GM23338 (cell line): ENCODE measurements around the gene STK4. TPM values are rescaled to one million over a fixed set of nuclear protein-coding genes. Genes with fewer than 3 reads are reported as not detected.

Experiments used
- ATAC-seq: fragments of 200-7000 bp; cut with Tn5 transposase; 3 replicates; pipeline ENCODE4 v1.9.1; 2020
- DNase-seq: peaks from one replicate; pipeline ENCODE4 v3.0.0-alpha.2; 2015; ENCODE audit warnings: low spot score
- H2AFZ ChIP-seq: fragments of 200-600 bp; sonication (generic); 2 replicates; pipeline ENCODE4 v1.8.0; 2016; ENCODE audit warnings: antibody characterized with exemption, mild to moderate bottlenecking, moderate library complexity
- H3F3A ChIP-seq: fragments of 200-600 bp; sonication (generic); replicated peaks from 2 replicates; pipeline ENCODE4 v1.8.0; 2017; ENCODE audit warnings: antibody characterized with exemption, mixed run types, low read depth
- H3K27ac ChIP-seq: fragments of 200-600 bp; sonication (generic); 2 replicates; pipeline ENCODE4 v1.6.1; 2016; ENCODE audit warnings: low read depth
- H3K27me3 ChIP-seq: fragments of 200-600 bp; sonication (generic); 2 replicates; pipeline ENCODE4 v1.8.0; 2016; ENCODE audit warnings: mild to moderate bottlenecking, mixed run types, moderate library complexity; ENCODE audit not compliant: insufficient read depth
- H3K36me3 ChIP-seq: fragments of 200-600 bp; sonication (generic); 2 replicates; pipeline ENCODE4 v1.8.0; 2016; ENCODE audit warnings: mild to moderate bottlenecking; ENCODE audit not compliant: insufficient read depth
- H3K4me1 ChIP-seq: fragments of 200-600 bp; sonication (generic); 2 replicates; pipeline ENCODE4 v1.8.0; 2016; ENCODE audit warnings: mild to moderate bottlenecking, moderate library complexity; ENCODE audit not compliant: insufficient read depth
- H3K4me2 ChIP-seq: fragments of 200-600 bp; sonication (generic); 2 replicates; pipeline ENCODE4 v1.7.1; 2017; ENCODE audit warnings: mixed run types
- H3K4me3 ChIP-seq: fragments of 200-600 bp; sonication (generic); 2 replicates; pipeline ENCODE4 v1.6.1; 2016; ENCODE audit warnings: mixed run types
- H3K79me2 ChIP-seq: fragments of 200-600 bp; sonication (generic); replicated peaks from 2 replicates; pipeline ENCODE4 v1.8.0; 2017; ENCODE audit warnings: mild to moderate bottlenecking; ENCODE audit not compliant: insufficient read depth
- H3K9me2 ChIP-seq: fragments of 200-600 bp; sonication (generic); 2 replicates; pipeline ENCODE4 v1.8.0; 2017; ENCODE audit not compliant: insufficient read depth
- H4K20me1 ChIP-seq: fragments of 200-600 bp; sonication (generic); replicated peaks from 2 replicates; pipeline ENCODE4 v1.8.0; 2017; ENCODE audit warnings: mild to moderate bottlenecking; ENCODE audit not compliant: insufficient read depth
- H3K27ac Mint-ChIP-seq: 2 replicates; pipeline ENCODE4 v1.8.0; 2020; ENCODE audit warnings: inconsistent platforms, mild to moderate bottlenecking, moderate library complexity, mixed read lengths
- H3K27me3 Mint-ChIP-seq: 3 replicates; pipeline ENCODE4 v1.8.0; 2022; ENCODE audit warnings: low read depth, mild to moderate bottlenecking, moderate library complexity, mixed read lengths, inconsistent platforms; ENCODE audit not compliant: insufficient read depth, poor library complexity
- H3K36me3 Mint-ChIP-seq: 3 replicates; pipeline ENCODE4 v1.8.0; 2021; ENCODE audit warnings: low read depth, mild to moderate bottlenecking, inconsistent platforms, moderate library complexity, mixed read lengths
- H3K4me1 Mint-ChIP-seq: 3 replicates; pipeline ENCODE4 v1.8.0; 2020; ENCODE audit warnings: mild to moderate bottlenecking, inconsistent platforms, mixed read lengths
- H3K4me3 Mint-ChIP-seq: 3 replicates; pipeline ENCODE4 v1.8.0; 2021; ENCODE audit warnings: moderate library complexity, mild to moderate bottlenecking, inconsistent platforms, mixed read lengths
- H3K9me3 Mint-ChIP-seq: 3 replicates; pipeline ENCODE4 v1.8.0; 2020; ENCODE audit warnings: moderate library complexity, mild to moderate bottlenecking, inconsistent platforms, mixed read lengths
- CREB1 ChIP-seq: fragments of 250-450 bp; sonication (Bioruptor Pico); IDR thresholded peaks from 2 replicates; pipeline ENCODE4 v1.5.0; 2020; ENCODE audit warnings: low read depth, mild to moderate bottlenecking, moderate library complexity
- EZH2 ChIP-seq: fragments of 200-600 bp; sonication (generic); IDR thresholded peaks from one replicate; pipeline ENCODE4 v1.8.0; 2017; ENCODE audit warnings: antibody characterized with exemption, mild to moderate bottlenecking, low read depth; ENCODE audit not compliant: unreplicated experiment
- EZH2phosphoT487 ChIP-seq: fragments of 200-600 bp; sonication (generic); IDR thresholded peaks from one replicate; pipeline ENCODE4 v1.8.1; 2018; ENCODE audit warnings: antibody characterized with exemption; ENCODE audit not compliant: unreplicated experiment
- JUNB ChIP-seq: IDR thresholded peaks from one replicate; pipeline ENCODE4 v1.6.1; 2016; ENCODE audit warnings: antibody characterized with exemption; ENCODE audit not compliant: unreplicated experiment
- NANOG ChIP-seq: IDR thresholded peaks from 2 replicates; pipeline ENCODE4 v1.6.1; 2016; ENCODE audit warnings: antibody characterized with exemption, borderline replicate concordance
- POLR2AphosphoS5 ChIP-seq: IDR thresholded peaks from 2 replicates; pipeline ENCODE4 v1.6.1; 2016; ENCODE audit warnings: antibody characterized with exemption, low read depth
- STAT1 ChIP-seq: IDR thresholded peaks from one replicate; pipeline ENCODE4 v1.6.1; 2016; ENCODE audit warnings: antibody characterized with exemption; ENCODE audit not compliant: unreplicated experiment
- ZNF114 ChIP-seq: fragments of 250-450 bp; sonication (Bioruptor Pico); IDR thresholded peaks from 2 replicates; pipeline ENCODE4 v1.5.0; 2020; ENCODE audit warnings: mild to moderate bottlenecking, moderate library complexity
- polyA plus RNA-seq: library from polyadenylated mRNA; unstranded; fragments of >200 nt; fragmentation: Nextera tagmentation; extraction: Ambion mirVana; gene quantifications from 2 replicates; pipeline ENCODE4 v1.2.1, GENCODE V29; 2016
- total RNA-seq: library from RNA; depleted of rRNA; stranded (reverse); fragments of >200 nt; shearing (Covaris generic); gene quantifications from 2 replicates; pipeline ENCODE4 v1.2.3, GENCODE V29; 2014
- TF ChIP-seq, protein P1 (sequence below): fragments of 250-450 bp; sonication (Bioruptor Pico); IDR thresholded peaks from 2 replicates; pipeline ENCODE4 v1.5.0; 2020; ENCODE audit warnings: mild to moderate bottlenecking, moderate library complexity
- TF ChIP-seq, protein P2 (sequence below): IDR thresholded peaks from 2 replicates; pipeline ENCODE4 v1.6.1; 2016; ENCODE audit warnings: antibody characterized with exemption
- TF ChIP-seq, protein P3 (sequence below): IDR thresholded peaks from one replicate; pipeline ENCODE4 v1.6.1; 2018; ENCODE audit warnings: antibody characterized with exemption; ENCODE audit not compliant: unreplicated experiment

The STK4 gene
- total and polyA plus RNA-seq, 2 experiments from 2014 or later = 37.7 to 58.7 TPM

DNA sequence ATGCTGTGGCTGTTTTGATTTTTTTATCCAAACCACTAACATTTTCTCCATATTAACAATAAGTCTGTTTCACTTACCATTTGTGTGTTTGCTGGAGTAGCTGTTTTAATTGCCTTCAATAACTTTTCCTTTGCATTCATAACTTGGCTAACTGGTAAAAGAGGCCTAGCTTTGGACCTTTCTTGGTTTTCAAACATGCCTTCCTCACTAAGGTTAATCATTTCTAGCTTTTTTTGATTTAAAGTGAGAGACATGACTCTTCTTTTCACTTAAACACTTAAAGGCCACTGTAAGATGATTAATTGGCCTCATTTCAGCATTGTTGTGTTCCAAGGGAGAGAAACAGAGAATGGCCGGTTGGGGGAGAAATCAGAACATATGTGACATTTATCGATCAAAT is 155.1 kb downstream of the STK4 start (continued):
- TF ChIP-seq, protein P1, sequence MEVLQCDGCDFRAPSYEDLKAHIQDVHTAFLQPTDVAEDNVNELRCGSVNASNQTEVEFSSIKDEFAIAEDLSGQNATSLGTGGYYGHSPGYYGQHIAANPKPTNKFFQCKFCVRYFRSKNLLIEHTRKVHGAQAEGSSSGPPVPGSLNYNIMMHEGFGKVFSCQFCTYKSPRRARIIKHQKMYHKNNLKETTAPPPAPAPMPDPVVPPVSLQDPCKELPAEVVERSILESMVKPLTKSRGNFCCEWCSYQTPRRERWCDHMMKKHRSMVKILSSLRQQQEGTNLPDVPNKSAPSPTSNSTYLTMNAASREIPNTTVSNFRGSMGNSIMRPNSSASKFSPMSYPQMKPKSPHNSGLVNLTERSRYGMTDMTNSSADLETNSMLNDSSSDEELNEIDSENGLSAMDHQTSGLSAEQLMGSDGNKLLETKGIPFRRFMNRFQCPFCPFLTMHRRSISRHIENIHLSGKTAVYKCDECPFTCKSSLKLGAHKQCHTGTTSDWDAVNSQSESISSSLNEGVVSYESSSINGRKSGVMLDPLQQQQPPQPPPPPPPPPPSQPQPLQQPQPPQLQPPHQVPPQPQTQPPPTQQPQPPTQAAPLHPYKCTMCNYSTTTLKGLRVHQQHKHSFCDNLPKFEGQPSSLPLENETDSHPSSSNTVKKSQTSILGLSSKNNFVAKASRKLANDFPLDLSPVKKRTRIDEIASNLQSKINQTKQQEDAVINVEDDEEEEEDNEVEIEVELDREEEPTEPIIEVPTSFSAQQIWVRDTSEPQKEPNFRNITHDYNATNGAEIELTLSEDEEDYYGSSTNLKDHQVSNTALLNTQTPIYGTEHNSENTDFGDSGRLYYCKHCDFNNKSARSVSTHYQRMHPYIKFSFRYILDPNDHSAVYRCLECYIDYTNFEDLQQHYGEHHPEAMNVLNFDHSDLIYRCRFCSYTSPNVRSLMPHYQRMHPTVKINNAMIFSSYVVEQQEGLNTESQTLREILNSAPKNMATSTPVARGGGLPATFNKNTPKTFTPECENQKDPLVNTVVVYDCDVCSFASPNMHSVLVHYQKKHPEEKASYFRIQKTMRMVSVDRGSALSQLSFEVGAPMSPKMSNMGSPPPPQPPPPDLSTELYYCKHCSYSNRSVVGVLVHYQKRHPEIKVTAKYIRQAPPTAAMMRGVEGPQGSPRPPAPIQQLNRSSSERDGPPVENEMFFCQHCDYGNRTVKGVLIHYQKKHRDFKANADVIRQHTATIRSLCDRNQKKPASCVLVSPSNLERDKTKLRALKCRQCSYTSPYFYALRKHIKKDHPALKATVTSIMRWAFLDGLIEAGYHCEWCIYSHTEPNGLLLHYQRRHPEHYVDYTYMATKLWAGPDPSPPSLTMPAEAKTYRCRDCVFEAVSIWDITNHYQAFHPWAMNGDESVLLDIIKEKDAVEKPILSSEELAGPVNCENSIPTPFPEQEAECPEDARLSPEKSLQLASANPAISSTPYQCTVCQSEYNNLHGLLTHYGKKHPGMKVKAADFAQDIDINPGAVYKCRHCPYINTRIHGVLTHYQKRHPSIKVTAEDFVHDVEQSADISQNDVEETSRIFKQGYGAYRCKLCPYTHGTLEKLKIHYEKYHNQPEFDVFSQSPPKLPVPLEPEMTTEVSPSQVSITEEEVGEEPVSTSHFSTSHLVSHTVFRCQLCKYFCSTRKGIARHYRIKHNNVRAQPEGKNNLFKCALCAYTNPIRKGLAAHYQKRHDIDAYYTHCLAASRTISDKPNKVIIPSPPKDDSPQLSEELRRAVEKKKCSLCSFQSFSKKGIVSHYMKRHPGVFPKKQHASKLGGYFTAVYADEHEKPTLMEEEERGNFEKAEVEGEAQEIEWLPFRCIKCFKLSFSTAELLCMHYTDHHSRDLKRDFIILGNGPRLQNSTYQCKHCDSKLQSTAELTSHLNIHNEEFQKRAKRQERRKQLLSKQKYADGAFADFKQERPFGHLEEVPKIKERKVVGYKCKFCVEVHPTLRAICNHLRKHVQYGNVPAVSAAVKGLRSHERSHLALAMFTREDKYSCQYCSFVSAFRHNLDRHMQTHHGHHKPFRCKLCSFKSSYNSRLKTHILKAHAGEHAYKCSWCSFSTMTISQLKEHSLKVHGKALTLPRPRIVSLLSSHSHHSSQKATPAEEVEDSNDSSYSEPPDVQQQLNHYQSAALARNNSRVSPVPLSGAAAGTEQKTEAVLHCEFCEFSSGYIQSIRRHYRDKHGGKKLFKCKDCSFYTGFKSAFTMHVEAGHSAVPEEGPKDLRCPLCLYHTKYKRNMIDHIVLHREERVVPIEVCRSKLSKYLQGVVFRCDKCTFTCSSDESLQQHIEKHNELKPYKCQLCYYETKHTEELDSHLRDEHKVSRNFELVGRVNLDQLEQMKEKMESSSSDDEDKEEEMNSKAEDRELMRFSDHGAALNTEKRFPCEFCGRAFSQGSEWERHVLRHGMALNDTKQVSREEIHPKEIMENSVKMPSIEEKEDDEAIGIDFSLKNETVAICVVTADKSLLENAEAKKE = no peak
- TF ChIP-seq POLR2AphosphoS5 = no peak

DNA sequence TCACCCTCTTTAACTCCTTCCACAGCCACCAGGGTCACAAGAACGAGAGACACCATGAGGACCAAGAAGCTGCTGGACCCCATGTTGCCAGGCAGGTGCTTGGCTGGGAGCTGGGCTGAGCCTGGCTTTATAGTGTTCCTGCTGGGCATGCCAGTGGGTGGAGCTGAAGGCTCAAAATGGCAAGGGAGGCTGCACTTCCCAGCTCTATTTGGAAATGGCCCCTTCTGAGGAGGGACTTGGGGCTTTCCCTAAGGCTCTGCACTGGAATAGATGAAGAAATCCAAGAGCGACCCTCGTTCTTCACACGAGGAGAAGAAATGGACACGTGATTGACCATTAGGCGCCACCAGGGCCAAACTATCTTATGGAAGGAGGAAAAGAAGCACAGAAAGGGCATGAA is 158.1 kb downstream of the STK4 start, which contains the start of gene WFDC12:
WFDC12 (minus strand) TSS at position 101 of the 400 bp plus-strand sequence; CDS start at position 83, 18 bp downstream.
- H4K20me1 ChIP-seq = no peaks in the 10 kb centered on the region

More for the DNA sequence above, 158.1 kb downstream of the STK4 start, which contains the start of gene WFDC12:
- DNase-seq = no peak
- H3K36me3 ChIP-seq = no peaks in the 10 kb centered on the region
- H2AFZ ChIP-seq = no peak within 1 kb of the TSS
- Mint-ChIP-seq H3K4me3 (no peak within 1 kb of the TSS), H3K27me3 (peaks cover 2% of the 10 kb centered on the region), H3K27ac (no peak within 1 kb of the TSS), H3K36me3 (no peaks in the 10 kb centered on the region), H3K9me3 (no peaks in the 10 kb centered on the region), H3K4me1 (no peaks in the 10 kb centered on the region)
- no peaks in the 10 kb centered on the region for H3F3A ChIP-seq
- no peak within 1 kb of the TSS for H3K27ac ChIP-seq
- H3K9me2 ChIP-seq = no peaks in the 10 kb centered on the region
- TF ChIP-seq NANOG (no peak), ZNF114 (CRISPR knock-in tag) (no peak), STAT1 (no peak), EZH2 (no peak), CREB1 (CRISPR knock-in tag) (no peak), EZH2phosphoT487 (no peak), JUNB (no peak)
- TF ChIP-seq, protein P2, sequence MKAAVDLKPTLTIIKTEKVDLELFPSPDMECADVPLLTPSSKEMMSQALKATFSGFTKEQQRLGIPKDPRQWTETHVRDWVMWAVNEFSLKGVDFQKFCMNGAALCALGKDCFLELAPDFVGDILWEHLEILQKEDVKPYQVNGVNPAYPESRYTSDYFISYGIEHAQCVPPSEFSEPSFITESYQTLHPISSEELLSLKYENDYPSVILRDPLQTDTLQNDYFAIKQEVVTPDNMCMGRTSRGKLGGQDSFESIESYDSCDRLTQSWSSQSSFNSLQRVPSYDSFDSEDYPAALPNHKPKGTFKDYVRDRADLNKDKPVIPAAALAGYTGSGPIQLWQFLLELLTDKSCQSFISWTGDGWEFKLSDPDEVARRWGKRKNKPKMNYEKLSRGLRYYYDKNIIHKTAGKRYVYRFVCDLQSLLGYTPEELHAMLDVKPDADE = no peak
- TF ChIP-seq, protein P3, sequence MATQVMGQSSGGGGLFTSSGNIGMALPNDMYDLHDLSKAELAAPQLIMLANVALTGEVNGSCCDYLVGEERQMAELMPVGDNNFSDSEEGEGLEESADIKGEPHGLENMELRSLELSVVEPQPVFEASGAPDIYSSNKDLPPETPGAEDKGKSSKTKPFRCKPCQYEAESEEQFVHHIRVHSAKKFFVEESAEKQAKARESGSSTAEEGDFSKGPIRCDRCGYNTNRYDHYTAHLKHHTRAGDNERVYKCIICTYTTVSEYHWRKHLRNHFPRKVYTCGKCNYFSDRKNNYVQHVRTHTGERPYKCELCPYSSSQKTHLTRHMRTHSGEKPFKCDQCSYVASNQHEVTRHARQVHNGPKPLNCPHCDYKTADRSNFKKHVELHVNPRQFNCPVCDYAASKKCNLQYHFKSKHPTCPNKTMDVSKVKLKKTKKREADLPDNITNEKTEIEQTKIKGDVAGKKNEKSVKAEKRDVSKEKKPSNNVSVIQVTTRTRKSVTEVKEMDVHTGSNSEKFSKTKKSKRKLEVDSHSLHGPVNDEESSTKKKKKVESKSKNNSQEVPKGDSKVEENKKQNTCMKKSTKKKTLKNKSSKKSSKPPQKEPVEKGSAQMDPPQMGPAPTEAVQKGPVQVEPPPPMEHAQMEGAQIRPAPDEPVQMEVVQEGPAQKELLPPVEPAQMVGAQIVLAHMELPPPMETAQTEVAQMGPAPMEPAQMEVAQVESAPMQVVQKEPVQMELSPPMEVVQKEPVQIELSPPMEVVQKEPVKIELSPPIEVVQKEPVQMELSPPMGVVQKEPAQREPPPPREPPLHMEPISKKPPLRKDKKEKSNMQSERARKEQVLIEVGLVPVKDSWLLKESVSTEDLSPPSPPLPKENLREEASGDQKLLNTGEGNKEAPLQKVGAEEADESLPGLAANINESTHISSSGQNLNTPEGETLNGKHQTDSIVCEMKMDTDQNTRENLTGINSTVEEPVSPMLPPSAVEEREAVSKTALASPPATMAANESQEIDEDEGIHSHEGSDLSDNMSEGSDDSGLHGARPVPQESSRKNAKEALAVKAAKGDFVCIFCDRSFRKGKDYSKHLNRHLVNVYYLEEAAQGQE = no peak
- no peak within 1 kb of the TSS for H3K4me3 ChIP-seq
- H3K79me2 ChIP-seq = no peaks in the 10 kb centered on the region
- H3K4me1 ChIP-seq = no peaks in the 10 kb centered on the region
- H3K27me3 ChIP-seq = no peaks in the 10 kb centered on the region
- no peak within 1 kb of the TSS for H3K4me2 ChIP-seq
- no peak for ATAC-seq
